BJ (cell line): ENCODE measurements around the gene ZNF460. TPM values are rescaled to one million over a fixed set of nuclear protein-coding genes. Genes with fewer than 3 reads are reported as not detected.

ENCODE experiments used
- CTCF ChIA-PET: fragments of 350-600 bp; formaldehyde crosslinking; extraction: SDS; loops from one replicate; lab custom pipeline; 2021; ENCODE audit warnings: antibody characterized with exemption, inconsistent platforms; lab: Yijun Ruan, JAX
- POLR2A ChIA-PET: fragments of 300-600 bp; sonication (Branson Sonifier 250); formaldehyde crosslinking; extraction: SDS; loops from one replicate; lab custom pipeline; 2021; ENCODE audit warnings: antibody characterized with exemption; lab: Charles Lee
- DNase-seq: peaks from one replicate; pipeline ENCODE4 v3.0.0-alpha.2; 2011; ENCODE audit warnings: low read depth
- H3K27me3 ChIP-seq: 2 replicates; pipeline ENCODE4 v1.6.0; 2011; ENCODE audit warnings: low read length; ENCODE audit not compliant: control insufficient read depth, insufficient read depth
- H3K36me3 ChIP-seq: 2 replicates; pipeline ENCODE4 v1.5.1; 2011; ENCODE audit warnings: low read length; ENCODE audit not compliant: control insufficient read depth, insufficient read depth
- H3K4me3 ChIP-seq: 2 replicates; pipeline ENCODE4 v1.5.1; 2011; ENCODE audit warnings: low read depth, mild to moderate bottlenecking, control low read depth, low read length
- polyA plus RNA-seq: library from polyadenylated mRNA; depleted of rRNA; stranded (reverse); fragments of >200 nt; gene quantifications from 2 replicates; pipeline ENCODE4 v1.2.3, GENCODE V29; 2011
- TF ChIP-seq, protein P1 (sequence below): IDR thresholded peaks from 2 replicates; pipeline ENCODE4 v1.5.1; 2011; ENCODE audit warnings: low read depth, mild to moderate bottlenecking, control low read depth, inconsistent platforms, low read length, moderate library complexity; ENCODE audit not compliant: insufficient read depth

Gene ZNF460
- polyA plus RNA-seq, 1 experiment, result 11.7 TPM

DNA sequence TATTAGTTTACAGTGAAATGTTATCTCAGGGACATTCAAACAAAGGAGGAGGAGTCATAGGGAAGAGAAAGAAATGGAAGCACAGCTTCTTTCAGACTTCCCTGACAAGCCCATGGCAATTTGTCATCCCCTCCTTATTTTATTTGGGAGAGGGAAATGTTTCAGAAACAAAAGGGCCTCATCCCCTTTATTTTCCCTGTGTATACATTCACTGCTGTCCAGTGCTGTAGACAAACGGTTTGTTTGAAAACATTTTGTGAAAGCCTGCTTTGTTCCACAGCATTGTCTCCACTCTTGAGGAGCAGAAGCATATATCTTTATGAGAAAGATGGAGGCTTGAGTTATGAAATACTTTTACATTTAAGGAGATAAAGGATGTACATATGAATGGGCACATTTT, 12.3 kb downstream of the ZNF460 start:
- Histone ChIP-seq H3K4me3 (no peak overlapping the region), H3K36me3 (peaks cover 27% of the 10 kb centered on the region), H3K27me3 (no peaks in the 10 kb centered on the region)
- DNase-seq, result no peak
- ChIA-PET CTCF (no interaction called here), POLR2A (no interaction called here)
- TF ChIP-seq, protein P1, sequence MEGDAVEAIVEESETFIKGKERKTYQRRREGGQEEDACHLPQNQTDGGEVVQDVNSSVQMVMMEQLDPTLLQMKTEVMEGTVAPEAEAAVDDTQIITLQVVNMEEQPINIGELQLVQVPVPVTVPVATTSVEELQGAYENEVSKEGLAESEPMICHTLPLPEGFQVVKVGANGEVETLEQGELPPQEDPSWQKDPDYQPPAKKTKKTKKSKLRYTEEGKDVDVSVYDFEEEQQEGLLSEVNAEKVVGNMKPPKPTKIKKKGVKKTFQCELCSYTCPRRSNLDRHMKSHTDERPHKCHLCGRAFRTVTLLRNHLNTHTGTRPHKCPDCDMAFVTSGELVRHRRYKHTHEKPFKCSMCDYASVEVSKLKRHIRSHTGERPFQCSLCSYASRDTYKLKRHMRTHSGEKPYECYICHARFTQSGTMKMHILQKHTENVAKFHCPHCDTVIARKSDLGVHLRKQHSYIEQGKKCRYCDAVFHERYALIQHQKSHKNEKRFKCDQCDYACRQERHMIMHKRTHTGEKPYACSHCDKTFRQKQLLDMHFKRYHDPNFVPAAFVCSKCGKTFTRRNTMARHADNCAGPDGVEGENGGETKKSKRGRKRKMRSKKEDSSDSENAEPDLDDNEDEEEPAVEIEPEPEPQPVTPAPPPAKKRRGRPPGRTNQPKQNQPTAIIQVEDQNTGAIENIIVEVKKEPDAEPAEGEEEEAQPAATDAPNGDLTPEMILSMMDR, result no peak

DNA sequence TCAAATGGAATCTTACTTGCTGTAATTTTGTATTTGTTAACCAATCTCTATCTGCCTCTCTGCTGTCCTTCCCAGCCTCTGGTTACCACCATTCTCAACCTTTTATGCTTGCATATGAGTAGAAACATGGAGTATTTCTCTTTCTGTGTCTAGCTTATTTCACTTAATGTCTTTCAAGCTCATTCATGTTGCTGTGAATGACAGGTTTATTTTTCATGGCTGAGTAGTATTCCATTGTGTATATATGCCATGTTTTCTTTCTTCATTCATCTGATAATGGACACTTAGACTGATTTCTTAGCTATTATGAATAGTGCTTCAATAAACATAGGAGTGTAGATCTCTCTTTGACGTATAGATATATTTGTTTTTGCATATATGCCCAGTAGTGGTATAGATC, 13.4 kb downstream of the ZNF460 start:
- TF ChIP-seq, protein P1, result no peak
- H3K36me3 ChIP-seq, result peaks cover 25% of the 10 kb centered on the region

DNA sequence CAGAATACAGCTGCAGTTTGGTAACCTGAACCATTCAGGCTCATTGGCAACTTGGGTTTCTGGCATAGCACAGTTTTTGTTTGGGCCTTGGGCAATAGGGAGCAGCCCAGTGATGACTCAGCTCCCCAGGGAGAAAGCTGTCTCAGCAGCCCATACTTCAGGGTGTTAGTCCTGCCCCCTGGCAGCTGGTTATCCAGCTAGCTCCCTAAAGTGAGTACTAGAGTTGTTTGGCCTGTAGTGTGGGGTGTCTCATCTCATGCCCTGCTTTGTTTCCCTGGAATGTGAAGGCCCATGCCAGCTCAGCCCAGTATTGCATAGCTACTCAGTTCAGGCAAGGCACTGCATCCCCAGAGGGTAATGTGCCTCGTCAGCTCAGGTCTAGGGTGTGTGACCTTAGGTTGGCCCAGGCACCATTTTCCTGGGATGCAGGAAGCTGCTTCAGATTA, 21.8 kb downstream of the ZNF460 start:
- Histone ChIP-seq H3K36me3 (0 out of 2 replicates have a peak, but pooled peaks cover 3% of the 10 kb centered on the region), H3K27me3 (no peaks in the 10 kb centered on the region), H3K4me3 (no peak overlapping the region)
- peak; percentile 63 for DNase-seq
- CTCF ChIA-PET, result interaction anchor here (0.7 kb wide), 1 partner anchor 700 kb away, joined by 3 read pairs; no protein-coding TSS in a partner anchor
- POLR2A ChIA-PET, result interaction anchor here (0.8 kb wide), 1 partner anchor 14 kb away, joined by 3 read pairs; no protein-coding TSS in a partner anchor
- TF ChIP-seq, protein P1, result 0 out of 2 replicates have a peak, but pooled peaks have one; percentile 11

More for the DNA sequence above, 13.4 kb downstream of the ZNF460 start:
- no peak for DNase-seq
- POLR2A ChIA-PET, result no interaction called here
- no peak overlapping the region for H3K4me3 ChIP-seq
- H3K27me3 ChIP-seq, result no peaks in the 10 kb centered on the region
- CTCF ChIA-PET, result interaction anchor here (0.7 kb wide), 1 partner anchor 9 kb away, joined by 3 read pairs; no protein-coding TSS in a partner anchor

DNA sequence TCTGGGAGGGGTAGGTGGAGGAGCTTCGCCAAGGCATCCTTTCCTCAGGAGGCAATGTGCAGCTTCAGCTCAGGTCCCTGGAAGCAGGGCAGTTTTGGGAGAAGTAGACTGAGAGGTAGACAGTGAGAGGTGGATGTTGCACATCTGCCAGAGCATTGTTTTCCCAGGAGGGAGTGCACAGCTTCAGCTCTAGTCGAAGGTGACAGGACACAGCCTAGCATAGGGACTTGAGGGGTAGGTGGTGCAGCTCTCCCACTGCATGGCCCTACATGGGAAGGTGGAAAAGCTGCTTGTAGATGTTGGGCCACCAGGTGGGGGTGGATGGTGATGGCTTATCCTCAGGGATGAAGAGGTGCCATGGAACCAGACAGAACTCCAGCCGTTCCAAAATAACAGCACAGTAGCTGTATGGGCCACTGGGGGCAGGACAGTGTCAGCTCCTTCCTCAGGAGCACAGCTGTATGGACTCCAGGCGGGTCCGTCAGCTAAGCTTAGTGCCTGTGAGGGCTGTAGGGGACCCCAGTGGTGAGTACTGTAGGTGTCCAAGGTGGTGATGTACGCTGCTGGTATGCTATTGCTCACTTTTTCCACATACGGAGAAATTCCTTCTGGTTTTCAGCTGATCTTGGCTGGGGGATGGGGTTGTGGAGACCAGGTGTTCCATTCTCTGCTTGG, 22.6 kb downstream of the ZNF460 start:
- DNase-seq, result no peak
- TF ChIP-seq, protein P1, result no peak
- POLR2A ChIA-PET, result no interaction called here
- Histone ChIP-seq H3K27me3 (no peaks in the 10 kb centered on the region), H3K4me3 (no peak overlapping the region), H3K36me3 (0 out of 2 replicates have a peak, but pooled peaks cover 3% of the 10 kb centered on the region)
- CTCF ChIA-PET, result interaction anchor here (0.6 to 0.7 kb wide), 2 partner anchors 9 to 18 kb away, joined by 3 read pairs; no protein-coding TSS in a partner anchor

DNA sequence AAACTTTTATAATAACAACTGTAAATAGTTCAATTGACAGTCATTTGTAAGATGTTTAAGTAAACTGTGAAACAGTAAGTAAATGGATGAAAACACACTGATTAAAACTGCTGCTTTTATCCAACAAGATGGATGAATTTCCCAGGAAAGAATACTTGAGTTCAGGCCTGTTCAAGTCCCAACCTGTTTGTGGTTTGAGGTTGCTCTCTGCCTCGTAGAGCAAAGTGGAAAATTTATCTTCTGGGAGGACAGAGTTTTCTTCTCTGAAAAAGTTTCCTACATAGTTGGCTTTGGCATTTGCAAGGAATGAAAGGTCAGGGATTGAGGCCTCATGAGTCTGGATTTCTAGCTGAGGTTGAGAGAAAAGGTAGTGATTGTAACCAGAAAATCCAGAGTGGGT, 24.8 kb downstream of the ZNF460 start:
- Histone ChIP-seq H3K4me3 (no peak overlapping the region), H3K27me3 (no peaks in the 10 kb centered on the region), H3K36me3 (0 out of 2 replicates have a peak, but pooled peaks cover 3% of the 10 kb centered on the region)
- POLR2A ChIA-PET, result interaction anchor here (0.6 kb wide), 1 partner anchor 13 kb away, joined by 4 read pairs; no protein-coding TSS in a partner anchor
- no peak for DNase-seq
- CTCF ChIA-PET, result no interaction called here
- TF ChIP-seq, protein P1, result no peak
